Left hindlimb (tissue), 1 donor: Measurements from ENCODE around the gene GPRIN1.
"Not testable (repeated sequence)": the region's sequence is repeated elsewhere in the genome, so short reads cannot be mapped to it uniquely, and the experiment has no call there.

ENCODE experiments used
- DNase-seq: peaks from one replicate; pipeline ENCODE4 v3.0.0-alpha.2; 2018

Gene GPRIN1

GRCh38 chr5:176564002-176564401 is 46.0 kb downstream of the GPRIN1 start:
- DNase-seq = no peak

GRCh38 chr5:176562189-176562588 is 47.8 kb downstream of the GPRIN1 start:
- DNase-seq = no peak

GRCh38 chr5:176561259-176561658 is 48.7 kb downstream of the GPRIN1 start:
- DNase-seq = no peak

- no peak for DNase-seq
Observed at GRCh38 chr5:176560364-176560763, 49.6 kb downstream of the GPRIN1 start.

GRCh38 chr5:176559683-176560082 is 50.3 kb downstream of the GPRIN1 start:
- DNase-seq = no peak

- DNase-seq = no peak
Observed at GRCh38 chr5:176557846-176558245, 52.1 kb downstream of the GPRIN1 start.

- DNase-seq = no peak
Observed at GRCh38 chr5:176553260-176554085, 56.5 kb downstream of the GPRIN1 start.

GRCh38 chr5:176552332-176552869 is 57.6 kb downstream of the GPRIN1 start:
- DNase-seq = no peak

GRCh38 chr5:176550937-176551336 is 59.0 kb downstream of the GPRIN1 start:
- DNase-seq = not testable (repeated sequence)

- no peak for DNase-seq
Observed at GRCh38 chr5:176550275-176550831, 59.6 kb downstream of the GPRIN1 start.

- DNase-seq = no peak
Observed at GRCh38 chr5:176549871-176550270, 60.1 kb downstream of the GPRIN1 start.

GRCh38 chr5:176548967-176549444 is 61.0 kb downstream of the GPRIN1 start, which contains the start of gene CDHR2:
CDHR2 (plus strand) TSS chr5:176549342; CDS start chr5:176565353, 16,011 bp downstream.
- no peak for DNase-seq

GRCh38 chr5:176547802-176548201 is 62.2 kb downstream of the GPRIN1 start:
- DNase-seq = no peak
